LNCAP (cell line): Measurements from ENCODE around the gene COL4A3.

Experiments used
- TF ChIP-seq, protein P1 (sequence below): fragments of 450-650 bp; IDR thresholded peaks from 2 replicates; pipeline ENCODE4 v1.5.1; 2017; ENCODE audit warnings: mild to moderate bottlenecking

The COL4A3 gene

GRCh38 chr2:227194219-227194618, 29.8 kb downstream of the COL4A3 start:
- TF ChIP-seq, protein P1, sequence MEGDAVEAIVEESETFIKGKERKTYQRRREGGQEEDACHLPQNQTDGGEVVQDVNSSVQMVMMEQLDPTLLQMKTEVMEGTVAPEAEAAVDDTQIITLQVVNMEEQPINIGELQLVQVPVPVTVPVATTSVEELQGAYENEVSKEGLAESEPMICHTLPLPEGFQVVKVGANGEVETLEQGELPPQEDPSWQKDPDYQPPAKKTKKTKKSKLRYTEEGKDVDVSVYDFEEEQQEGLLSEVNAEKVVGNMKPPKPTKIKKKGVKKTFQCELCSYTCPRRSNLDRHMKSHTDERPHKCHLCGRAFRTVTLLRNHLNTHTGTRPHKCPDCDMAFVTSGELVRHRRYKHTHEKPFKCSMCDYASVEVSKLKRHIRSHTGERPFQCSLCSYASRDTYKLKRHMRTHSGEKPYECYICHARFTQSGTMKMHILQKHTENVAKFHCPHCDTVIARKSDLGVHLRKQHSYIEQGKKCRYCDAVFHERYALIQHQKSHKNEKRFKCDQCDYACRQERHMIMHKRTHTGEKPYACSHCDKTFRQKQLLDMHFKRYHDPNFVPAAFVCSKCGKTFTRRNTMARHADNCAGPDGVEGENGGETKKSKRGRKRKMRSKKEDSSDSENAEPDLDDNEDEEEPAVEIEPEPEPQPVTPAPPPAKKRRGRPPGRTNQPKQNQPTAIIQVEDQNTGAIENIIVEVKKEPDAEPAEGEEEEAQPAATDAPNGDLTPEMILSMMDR = no peak

DNA sequence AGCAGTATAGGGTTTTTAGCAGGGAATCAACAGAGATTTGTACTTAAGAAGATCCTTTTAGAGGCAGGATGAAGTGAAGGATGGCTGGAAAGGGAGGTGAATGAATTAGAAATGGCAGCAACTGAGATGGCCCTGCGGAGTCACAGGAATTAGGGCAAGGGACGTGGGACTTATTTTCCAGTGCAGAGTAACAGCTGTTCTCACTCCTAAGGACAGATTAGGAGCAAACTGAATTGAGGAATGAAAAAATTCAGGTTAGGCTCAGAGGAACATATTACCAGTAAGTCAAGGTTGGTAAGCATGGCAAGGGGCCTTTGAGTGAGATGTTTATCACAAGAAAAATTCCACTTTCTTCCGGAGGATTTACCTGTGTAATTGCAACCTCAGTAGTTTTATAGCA, 34.4 kb downstream of the COL4A3 start:
- TF ChIP-seq, protein P1 = no peak

- TF ChIP-seq, protein P1 = no peak
Observed at GRCh38 chr2:227201771-227202170, 37.3 kb downstream of the COL4A3 start.

- TF ChIP-seq, protein P1 = no peak
Observed at GRCh38 chr2:227204452-227204851, 40.0 kb downstream of the COL4A3 start.

GRCh38 chr2:227205701-227206100, 41.3 kb downstream of the COL4A3 start:
- TF ChIP-seq, protein P1 = no peak

DNA sequence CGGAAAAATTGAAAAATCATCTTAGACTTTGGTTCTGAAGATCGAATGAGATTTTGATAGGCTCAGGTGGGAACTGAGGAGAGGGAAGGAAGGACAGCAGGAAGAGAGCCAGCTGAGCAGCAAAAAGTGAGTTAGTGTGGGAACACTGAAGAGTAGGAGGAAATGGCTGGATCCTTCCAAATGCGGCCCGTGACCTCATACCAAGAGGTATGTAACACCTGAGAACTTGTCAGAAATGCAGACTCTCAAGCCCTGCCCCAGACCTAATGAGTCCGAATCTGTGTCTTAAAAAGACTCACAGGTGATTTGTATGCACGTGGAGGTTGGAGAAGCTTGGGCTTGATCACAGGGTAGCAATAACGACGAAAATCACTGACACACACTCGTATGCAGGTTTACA, 42.0 kb downstream of the COL4A3 start:
- TF ChIP-seq, protein P1 = no peak

DNA sequence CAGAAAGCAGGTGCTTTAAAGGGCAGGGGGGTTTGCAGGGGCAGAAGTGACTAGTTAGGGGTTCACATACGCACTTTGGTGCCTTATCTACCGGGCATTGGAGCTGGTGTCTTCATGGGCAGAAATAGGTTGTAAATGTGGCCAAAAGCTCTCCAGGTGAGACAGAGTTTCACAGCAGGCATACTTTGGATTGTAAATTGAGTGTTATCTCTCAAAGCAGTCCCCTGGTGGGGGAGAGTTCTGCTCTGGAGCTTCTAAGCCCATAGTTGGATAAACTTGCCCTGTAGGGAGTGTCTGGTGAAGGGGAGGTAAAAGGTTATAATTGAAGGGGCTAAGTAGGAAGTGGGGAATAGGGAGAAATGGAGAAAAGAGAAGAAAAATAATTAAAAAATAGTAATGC, 43.1 kb downstream of the COL4A3 start:
- TF ChIP-seq, protein P1 = no peak

DNA sequence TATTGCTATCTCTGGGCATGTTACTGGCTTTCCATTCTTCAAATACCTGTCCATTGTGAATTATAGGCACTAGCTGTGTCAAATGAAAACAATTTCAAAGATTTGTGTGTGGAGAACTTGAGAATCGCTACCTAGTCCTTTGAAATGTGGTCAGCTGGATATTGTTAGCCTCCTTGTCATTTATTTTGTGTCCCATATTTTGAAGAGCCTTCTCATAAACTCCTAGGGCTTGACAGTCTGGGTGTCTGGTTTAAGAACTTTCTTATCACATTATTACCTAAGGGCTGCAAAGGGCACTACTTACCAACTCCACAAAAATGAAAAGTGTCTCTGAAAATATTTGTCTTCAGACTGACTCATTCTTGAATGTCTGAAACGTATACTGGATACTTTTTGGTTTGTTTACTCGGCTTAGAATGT, 50.2 kb downstream of the COL4A3 start:
- TF ChIP-seq, protein P1 = no peak
